ENCODE measurements around the gene RNF157. TPM values are rescaled to one million over a fixed set of nuclear protein-coding genes. Genes with fewer than 3 reads are reported as not detected.
"Not testable (repeated sequence)": the region's sequence is repeated elsewhere in the genome, so short reads cannot be mapped to it uniquely, and the experiment has no call there.

Gene RNF157
- polyA plus RNA-seq, 1 donor = 15.4 TPM

DNA sequence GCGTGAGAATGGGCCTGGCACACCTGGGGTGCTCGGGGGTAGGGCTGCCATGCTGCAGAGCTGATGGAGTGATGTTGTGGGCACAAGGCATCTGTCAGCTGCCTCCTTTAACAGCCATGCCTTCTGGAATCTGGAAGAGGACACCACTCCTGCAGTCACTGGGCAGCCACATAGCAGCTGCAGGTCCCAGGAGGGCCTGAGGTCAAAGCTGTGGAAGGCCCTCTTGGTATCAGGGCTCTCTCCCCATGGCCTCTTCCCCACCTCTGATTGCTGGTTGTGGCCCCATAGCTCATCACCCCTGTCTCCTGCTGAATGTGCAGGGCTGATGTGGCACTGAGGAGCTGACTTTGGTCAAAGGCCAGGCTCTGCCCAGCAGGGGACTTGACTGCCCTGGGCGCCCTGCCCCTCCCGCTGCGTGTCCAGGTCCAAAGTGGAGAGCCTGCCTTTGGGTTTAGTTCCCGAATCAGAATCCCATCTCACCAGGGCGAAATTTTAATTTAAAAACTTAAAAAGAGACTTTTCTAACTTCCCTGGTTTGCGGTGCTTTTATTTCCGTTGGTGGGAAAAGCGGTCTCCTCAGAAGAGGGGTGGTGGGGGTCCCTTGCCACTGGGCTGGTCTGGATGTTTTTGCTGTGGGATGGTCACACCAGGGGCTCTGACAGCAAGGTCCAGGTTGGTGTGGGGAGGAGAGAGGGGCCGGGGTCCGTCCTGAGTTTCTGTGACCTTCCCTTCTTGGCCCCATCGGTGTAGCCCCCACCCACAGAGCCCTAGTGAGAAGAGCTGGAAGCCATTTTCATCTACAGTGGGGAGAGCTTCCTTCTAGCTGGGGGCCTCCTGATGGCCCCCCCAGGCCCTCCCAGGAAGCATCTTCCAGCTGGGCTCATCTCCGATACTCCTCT, 30.7 kb upstream of the RNF157 start:
- DNase-seq = no peak

DNA sequence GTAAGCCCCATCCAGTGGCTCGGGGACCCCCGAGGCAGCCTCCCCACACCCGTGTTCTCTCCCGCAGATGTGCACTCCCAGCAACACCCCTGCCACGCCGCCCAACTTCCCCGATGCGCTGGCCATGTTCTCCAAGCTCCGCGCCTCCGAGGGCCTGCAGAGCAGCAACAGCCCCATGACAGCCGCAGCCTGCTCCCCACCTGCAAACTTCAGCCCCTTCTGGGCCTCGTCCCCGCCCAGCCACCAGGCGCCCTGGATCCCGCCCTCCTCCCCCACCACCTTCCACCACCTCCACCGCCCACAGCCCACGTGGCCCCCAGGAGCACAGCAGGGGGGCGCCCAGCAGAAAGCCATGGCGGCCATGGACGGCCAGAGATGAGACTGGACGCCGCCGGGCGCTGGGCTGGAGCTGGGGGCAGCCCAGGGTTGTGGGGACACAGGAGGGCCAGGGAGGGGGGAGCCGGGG, 29.9 kb upstream of the RNF157 start:
- DNase-seq = no peak

DNA sequence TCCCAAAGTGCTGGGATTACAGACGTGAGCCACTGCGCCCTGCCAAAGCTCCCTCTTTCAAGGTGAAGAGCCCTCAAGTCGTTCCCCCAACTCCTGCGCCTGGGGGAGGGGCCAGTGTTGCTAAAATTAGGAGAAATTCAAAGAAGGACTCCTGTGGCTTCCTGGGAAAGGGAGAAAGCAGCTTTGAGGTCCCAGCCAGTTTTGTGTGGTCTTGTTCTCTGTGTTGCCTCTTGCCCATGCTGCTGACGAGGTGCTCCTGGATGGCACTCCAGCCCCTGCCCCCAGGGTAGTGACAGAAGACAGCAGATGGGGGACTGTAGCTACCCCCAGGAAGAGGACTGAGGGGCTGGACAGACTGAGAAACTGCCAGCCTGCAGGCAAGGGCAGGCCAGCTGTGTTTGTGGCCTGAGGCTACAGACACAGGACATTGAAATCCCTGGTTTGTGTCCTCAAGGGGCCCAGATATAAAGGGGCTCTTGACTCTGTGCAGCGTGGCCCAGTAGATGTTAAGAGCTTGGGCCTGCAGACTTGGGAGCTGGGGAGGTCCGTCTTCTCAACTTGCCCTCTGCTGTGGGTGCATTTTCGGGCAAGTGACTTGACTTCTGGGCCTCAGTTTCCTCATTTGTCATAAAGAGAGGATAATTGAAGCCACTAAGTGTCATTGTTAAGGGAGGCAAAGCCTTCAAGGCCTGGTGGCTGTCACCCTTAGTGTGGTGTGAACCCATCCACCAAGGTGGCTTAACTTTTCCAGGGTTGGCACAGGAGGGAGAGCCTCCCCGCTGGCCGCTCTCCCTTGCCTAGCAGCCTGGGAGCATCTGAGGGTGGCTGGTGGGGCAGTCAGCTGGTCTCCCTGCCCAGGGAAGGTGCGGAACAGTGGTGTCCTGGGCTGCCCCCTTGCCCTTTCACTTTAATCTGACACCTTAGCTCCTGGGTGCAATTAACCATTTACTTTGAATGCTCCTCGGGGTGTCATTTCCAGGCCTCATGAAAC, 29.0 kb upstream of the RNF157 start:
- no peak for DNase-seq

DNA sequence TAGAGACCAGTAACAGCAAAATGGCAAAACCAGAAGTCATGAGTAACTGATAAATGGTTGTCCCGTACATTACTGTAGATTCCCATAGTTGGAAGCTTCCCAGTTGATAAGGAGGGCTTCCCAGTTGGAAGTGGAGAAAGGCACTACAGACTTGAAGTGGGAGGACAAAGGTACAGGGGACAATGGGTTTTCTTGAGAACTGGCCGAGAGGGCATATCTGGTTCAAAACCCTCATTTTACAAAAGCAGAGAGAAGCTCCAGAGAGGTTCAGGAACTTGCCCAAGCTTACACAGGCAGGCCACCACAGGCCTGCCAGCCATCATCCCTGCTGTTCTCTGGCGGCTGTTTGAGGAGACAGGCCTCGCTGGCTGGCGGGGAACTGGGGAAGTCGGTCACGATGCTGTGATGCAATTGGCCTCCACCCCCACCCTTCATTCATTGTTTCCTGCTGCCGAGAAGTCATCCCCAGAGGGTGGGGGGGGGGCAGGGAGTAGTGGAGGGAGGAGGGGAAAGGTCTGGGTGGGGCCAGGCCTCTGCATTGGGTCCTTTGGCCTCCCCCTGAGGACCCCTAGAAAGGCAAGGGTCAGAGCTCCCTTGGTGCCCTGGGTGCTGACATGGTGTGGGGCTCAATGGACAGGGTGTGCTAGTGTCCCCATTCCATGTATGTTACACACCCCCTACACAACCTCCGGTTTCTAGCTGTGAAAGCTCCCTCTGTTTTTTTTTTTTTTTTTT, 27.9 kb upstream of the RNF157 start:
- no peak for DNase-seq

DNA sequence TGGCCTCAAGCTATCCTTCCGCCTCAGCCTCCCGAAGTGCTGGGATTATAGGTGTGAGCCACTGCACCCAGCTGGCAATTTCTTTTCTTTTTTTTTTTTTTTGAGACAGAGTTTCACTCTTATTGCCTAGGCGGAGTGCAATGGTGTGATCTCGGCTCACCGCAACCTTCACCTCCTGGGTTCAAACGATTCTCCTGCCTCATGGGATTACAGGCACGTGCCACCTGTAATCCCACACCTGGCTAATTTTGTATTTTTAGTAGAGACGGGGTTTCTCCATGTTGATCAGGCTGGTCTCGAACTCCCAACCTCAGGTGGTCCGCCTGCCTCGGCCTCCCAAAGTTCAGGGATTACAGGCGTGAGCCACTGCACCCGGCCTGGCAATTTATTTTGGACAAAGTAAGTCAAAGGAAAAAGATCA, 27.3 kb upstream of the RNF157 start:
- not testable (repeated sequence) for DNase-seq

DNA sequence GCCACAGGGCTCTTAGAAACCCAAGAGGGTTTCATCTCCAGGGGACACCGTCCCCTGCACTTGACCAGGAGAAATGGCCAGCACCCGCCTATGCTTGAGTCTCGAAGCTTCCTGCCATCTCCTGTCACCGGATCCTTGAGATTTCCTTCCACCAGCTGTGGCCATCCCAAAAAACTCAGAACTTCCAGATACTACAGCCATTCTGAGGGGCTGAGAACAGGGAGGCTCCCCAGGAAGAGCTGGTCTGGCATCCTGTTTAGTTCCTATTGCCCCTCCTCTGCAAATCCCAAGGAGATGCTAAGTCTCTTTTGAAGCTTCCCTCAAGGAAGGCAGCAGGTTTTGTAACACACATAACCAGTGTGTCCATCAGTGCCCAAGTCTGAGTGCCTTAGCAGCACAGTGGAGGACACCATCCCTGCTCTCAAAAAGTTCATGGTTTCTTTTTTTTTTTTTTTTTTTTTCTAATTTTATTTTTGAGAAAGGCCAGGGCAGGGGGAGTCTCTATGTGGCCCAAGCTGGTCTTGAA, 26.8 kb upstream of the RNF157 start:
- DNase-seq = no peak

DNA sequence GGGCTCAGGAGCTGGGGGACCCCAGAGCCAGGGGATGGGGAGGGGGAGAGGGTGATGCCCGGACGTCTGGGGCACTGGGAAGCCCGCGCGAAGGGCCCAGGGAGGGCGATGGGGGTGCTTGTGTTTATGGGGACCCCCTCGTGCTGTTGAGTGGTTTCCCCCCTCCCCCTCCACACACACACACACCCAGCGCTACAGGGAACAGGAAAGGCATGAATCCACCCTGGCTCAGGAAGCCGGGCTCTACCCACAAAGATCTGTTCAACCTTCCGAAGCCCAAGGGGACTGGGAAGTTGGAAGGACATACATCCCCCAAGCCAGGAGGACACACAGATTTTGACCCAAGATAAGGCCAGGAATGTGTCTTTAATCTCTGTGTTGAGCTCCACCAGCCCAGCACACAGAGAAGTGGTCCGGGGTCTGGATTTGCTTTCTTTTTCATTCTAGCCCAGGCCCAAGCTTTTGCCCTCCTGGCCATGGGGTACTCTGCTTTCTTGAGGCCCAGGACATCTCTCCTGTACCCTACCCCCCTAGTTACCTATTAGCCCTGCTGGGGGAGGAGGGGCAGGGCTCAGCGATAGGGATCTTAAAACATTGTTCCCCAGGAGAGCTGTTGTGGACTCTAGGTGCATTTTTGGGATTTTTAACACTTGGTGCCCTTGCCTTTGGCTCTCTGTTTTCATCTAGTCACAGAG, 26.1 kb upstream of the RNF157 start:
- DNase-seq = no peak

DNA sequence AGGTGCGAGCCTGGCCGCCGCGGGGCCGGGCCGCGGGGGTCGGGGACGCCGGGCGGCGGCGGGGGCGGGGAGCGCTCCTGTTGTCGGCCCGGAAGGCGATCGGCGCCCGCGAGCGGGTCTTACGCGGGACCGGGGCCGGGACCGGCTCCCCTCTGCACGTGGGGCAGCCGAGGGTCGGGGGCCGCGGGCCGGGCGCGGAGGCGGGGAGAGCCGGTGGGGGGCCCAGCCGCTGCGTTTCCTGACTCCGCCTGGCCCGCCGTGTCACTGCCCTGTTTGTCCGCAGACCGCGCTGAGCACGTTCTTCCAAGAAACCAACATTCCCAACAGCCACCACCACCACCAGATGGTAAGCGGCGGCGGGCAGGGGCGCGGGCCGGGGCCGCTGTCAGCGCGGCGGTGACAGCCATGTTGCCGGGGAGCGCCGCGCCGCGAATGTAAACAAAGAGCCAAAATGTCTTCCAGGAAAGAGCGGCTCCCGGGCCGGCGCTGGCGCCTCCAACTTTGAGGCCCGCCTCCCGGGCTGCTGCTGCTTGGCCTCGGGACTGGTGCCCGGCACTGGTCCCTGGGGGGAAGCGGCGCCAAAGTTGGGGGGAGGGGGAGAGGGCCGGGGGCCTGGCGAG, 25.4 kb upstream of the RNF157 start:
- DNase-seq = peak; percentile 59

DNA sequence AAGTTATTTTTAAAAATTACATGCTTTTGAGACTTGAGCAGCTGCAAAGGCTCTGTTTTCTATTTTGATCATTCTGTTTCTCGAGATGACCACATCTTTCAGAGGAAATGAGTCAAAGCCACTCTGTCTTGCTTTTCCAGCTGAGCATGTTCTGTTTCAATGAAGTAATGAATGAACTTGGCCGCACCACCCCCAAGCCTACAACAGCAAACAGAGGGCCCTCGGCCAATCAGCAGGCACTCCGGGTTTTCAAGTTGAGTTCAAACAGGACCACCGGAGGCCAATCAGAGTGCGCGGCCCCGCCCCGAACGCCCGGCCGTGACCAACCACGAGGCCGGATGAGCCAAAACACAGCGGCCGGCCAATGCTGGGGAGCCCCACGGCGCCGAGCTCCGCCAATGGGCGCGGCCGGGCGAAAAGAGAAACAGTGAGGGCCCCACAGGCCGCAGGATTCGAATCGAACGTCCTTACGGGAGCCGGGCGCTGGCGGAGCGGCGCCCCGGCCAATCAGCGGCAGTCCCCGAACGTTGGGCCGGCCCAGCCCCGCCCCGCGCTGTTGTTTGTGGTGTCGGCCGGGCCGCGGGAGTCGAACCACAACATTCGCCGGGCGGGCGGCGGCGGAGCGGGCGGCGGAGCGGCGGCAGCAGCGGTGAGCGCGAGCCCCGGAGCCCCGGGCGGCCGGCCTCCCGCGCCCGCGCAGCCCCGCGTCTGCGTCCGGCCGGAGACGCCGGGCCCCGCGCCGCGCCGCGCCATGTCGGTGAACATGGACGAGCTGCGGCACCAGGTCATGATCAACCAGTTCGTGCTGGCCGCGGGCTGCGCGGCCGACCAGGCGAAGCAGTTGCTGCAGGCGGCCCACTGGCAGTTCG, 24.7 kb upstream of the RNF157 start, which contains the start of gene UBALD2:
Gene UBALD2 (plus strand): TSS at position 594 of the 869 bp plus-strand sequence. CDS start 158 bp downstream, at position 752.
- peak; percentile 99 for DNase-seq

DNA sequence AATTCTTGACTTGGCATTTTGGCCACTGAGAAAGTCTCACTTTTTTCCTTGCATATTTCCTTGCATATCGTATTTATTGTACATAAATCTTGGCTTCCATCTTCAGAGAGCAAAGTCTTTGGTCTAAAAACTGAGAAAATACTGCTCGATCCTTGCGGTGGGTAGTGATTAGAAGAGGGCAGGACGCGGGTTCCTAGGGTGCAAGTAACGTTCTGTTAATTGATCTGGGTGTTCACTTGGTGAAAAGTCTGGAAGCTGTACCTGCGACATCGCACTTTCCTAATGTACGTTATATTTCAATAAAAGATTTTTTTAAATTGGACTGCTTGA, 24.1 kb upstream of the RNF157 start:
- no peak for DNase-seq

DNA sequence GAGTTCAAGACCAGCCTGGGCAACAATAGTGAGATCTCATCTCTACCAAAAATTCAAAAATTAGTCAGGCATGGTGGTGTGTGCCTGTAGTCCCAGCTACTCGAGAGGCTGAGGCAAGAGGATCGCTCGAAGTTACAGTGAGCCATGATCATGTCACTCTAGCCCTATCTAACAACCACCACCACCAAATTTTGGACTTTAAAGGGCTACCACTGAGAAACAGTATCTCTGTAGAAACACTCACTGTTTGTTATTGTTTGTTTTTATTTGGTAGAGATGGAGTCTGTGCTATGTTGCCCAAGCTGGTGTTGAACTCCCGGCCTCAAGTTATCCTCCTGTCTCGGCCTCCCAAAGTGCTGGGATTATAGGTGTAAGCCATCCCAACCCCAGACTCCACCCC, 23.6 kb upstream of the RNF157 start:
- no peak for DNase-seq

DNA sequence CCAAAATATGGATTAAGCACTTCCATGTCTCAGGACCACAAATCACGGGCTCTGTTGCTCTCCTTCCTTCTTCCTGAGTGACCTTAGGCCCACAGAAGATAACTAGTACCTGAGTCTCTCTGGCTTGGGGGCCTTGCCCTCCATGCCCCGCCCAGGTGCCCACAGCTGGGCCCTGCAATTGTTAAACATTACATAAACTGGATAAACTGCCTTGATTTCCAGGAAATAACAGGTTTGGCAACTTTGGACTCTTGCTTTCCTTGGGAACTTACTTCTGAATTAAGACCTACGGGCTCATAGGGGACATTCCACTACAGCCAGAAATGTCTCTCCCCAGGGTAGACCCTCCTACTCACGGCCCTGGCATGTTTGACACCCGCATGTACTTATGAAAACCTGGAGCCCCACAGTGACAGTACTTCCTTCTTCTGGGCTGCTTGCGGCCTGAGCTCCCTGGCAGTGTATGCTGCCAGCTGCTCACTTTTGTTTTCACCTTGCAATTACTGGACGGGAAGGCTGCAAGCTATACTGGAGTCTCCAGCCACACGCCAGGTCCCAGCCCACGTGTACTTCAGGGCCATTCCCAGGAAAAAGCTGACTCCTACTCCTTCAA, 22.5 kb upstream of the RNF157 start:
- DNase-seq = no peak

DNA sequence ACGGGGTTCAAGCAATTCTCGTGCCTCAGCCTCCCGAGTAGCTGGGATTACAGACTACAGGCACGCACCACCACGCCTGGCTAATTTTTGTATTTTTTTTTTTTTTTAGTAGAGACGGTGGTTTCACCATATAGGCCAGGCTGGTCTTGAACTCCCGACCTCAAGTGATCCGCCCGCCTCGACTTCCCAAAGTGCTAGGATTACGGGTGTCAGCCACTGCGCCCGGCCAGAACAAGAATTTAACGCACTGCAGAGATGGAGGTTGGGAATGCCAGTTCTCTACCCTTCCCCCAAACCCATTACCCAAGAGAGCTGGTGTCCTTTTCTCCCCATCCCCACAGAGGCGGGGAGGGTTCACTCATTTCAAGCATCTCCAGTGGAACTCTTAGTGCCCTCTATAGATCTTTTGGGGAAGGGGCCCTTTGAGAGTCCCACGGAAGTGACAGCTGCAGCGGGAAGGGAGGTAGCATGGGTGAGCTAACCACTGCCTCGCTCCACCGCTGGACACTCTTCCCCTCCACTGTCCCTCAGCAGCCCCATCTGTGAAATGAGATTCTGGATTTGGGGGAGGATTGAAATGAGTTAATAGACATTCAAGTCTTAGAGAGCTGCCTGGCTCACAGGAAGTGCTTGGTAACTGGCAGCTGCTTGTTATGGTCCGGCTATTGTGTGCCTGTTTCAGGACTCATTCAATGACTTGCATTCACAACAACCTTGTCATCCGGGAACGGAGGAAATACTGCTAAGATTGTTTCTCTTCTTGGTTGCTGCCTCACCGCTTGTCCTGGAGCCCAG, 21.3 kb upstream of the RNF157 start:
- no peak for DNase-seq

DNA sequence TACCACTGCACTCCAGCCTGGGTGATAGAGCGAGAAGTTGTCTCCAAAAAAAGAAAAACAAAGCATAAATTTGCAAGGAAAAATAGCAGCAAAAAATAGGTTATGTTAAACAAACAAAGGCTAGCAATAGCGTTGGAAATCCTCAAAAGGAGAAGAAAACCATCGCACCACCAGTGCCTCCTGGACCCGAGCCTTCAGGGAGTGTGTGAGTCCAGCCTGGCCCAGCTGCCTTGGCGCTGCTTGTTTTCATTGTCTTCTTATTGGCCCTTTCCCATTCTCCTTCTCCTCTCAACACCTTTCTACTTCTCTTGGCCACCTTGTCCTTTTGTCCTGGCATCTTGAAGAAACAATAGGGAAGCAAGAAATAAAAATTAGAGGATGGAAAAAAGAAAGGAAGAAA, 20.4 kb upstream of the RNF157 start:
- DNase-seq = no peak

DNA sequence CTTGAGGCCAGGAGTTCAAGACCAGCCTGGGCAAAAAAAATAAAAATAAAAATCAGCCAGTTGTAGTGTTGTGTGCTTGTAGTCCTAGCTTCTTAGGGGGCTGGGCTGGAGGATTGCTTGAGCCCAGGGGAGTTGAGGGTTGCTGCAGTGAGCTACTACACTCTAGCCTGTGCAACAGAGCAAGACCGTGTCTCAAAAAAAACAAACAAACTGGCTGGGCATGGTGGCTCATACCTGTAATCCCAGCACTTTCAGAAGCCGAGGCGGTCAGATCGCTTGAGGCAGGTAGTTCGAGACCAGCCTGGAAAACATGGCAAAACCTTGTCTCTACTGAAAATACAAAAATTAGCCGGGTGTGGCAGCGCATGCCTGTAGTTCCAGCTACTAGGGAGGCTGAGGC, 19.9 kb upstream of the RNF157 start:
- no peak for DNase-seq

DNA sequence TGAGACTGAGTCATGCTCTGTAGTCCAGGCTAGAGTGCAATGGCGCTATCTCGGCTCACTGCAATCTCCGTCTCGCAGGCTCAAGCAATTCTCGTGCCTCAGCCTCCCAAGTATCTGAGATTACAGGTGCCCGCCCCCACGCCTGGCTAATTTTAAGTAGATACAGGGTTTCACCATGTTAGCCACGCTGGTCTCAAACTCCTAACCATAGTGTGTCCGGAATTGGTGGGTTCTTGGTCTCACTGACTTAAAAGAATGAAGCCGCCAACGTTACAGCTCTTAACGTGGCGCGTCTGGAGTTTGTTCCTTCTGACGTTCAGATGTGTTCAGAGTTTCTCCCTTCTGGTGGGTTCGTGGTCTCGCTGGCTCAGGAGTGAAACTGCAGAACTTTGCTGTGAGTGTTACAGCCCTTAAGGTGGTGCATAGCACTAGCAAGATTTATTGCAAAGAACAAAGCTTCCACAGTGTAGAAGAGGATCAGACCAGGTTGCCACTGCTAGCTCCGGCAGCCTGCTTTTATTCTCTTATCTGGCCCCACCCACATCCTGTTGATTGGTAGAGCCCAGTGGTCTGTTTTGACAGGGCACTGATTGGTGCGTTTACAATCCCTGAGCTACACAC, 16.2 kb upstream of the RNF157 start:
- DNase-seq = not testable (repeated sequence)

DNA sequence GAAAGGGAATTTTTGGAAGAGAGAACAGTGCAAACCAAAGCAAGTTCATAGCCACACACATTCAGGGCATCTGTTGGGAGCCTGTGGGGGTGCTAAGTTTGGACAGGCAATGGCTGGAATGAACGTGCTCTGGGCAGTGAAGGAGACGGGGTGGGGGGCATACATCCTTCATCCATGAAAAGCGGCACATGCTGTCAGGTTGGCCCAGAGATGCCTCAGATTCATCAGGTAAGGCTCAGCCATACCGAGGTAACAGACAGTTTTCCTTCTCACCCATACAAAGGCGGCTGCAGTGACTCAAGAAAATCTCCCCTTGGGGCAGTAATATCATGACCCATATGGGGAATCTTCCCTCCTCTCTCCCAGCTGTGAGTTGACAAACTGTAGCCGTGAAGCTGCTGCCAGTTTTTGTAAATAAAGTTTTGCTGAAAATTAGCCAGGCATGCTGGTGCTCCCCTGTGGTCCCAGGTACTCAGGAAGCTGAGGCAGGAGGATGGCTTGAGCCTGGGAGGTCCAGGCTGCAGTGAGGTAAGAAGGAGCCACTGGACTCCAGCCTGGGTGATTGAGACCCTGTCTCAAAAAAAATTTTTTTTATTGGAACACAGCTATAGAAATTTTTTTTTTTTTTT, 15.6 kb upstream of the RNF157 start:
- no peak for DNase-seq

DNA sequence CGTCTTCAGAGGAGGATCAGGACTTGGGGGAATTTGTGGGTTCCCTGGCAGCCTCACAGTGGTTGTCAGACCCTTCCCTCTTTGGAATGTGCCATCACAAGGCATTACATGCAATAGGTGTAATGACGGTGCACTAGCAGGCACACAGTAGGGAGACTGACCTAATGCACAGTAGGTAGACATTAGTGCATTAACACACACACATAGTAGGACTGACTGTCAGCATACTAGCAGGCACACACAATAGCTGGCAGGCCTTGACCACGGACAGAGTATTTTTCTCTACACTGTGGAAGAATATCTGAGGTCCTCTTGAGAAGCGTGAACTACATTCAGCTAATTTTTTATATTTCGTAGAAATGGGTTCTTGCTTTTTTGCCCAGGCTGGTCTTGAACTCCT, 14.0 kb upstream of the RNF157 start:
- DNase-seq = no peak
